NCI-H187 (cell line): ENCODE data around the gene C2CD2L.
A peak's percentile ranks its signal among the peaks of the same experiment; 100 is the strongest.
"Not testable (repeated sequence)": the region's sequence is repeated elsewhere in the genome, so short reads cannot be mapped to it uniquely, and the experiment has no call there.

ENCODE experiments used
- DNase-seq, 2 experiments: peaks; one replicate each; lab custom pipeline; 2025; lab: John Stamatoyannopoulos, UW

The C2CD2L gene

DNA sequence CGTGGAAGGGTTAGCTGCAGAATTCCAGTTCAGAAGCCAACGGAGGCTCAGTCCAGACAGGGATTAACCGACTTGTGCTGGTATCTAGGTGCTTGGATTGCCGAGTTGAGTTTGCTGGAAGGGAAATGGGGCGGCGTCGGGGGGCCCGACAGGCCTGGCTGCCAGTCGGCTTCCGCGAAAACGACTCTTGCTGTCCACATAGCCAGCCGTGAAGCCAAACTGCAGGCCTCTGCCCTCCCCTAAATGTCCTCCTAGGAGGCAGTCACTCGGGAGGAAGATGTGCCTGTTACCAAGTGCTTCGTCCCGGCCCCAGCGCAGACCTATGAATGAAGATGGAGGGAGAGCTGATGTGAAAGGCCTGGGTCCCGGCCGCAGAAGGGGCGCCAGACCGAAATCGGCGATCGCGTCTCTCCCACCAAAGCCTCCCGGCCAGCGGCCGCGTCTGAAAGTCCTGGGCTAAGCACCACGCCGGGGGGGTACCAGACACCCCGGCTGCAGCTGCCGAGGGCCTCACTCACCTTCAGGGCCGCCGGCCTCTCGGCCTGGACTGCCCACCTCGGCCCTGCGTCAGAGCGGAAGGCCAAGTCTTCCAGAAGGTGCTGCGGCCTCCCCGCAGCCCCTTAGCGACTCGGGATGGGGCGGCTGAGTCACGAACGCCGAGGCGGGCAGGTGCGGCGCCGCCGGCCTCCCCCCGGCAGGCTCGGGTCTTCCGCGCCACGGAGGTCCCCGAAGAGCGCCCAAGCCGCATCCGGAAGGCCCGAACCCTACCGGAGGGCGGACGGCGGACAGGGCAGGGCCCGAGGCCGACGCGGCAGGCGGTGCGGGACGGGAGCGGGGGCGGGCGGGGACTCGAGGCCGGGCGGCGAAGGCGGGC lies 13.0 kb upstream of the C2CD2L start:
- DNase-seq: no peak

DNA sequence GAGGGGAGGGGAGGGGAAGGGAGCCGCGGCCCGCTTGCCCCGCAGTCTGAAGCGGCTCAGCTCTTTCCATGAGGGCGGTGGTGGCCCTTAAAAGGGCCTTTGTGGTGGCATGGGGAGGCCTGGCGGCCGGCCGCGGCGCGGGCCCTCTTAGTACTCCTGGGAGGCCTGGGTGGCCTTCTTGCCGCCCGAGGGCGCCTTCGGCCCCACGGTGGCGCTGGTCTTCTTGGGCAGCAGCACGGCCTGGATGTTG lies 12.4 kb upstream of the C2CD2L start:
- peak in 1 of 2 experiments; percentile 28 for DNase-seq

DNA sequence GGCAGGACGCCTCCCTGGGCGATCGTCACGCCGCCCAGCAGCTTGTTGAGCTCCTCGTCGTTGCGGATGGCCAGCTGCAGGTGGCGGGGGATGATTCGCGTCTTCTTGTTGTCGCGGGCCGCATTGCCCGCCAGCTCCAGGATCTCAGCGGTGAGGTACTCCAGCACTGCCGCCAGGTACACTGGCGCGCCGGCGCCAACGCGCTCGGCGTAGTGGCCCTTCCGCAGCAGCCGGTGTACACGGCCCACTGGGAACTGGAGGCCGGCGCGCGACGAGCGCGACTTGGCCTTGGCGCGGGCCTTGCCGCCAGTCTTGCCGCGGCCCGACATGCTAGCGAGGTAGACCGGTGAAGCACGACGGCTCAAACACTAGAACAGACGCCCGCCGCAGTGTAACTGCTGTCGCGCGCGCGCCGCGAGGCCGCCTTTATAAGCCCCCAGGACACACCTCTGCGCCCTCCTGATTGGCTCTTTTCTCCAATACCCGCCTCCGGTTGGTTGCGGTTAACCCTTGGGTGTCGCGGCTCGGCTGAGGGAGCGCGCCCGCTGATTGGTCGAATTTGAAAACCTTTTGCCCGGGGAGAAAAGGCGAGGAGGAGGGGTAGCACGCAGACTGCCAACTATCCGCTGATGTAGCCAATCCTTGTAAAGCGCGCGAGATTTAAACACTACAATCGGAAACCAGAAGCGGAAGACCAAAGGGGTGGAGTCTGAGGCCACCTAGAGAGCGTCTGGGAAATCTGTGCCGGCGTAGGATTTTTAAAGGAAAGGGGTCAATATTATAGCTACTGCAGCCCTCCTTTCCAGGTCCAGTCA lies 11.9 kb upstream of the C2CD2L start:
- peak; percentile 93 to 98 for DNase-seq

GRCh38 chr11:119099711-119100110 lies 7.4 kb upstream of the C2CD2L start:
- no peak for DNase-seq

GRCh38 chr11:119100246-119100970 lies 6.7 kb upstream of the C2CD2L start:
- DNase-seq: no peak

- DNase-seq: no peak
These were observed 6.0 kb upstream of the C2CD2L start for GRCh38 chr11:119100994-119101758.

- DNase-seq: peak; percentile 81 to 90
These were observed 5.3 kb upstream of the C2CD2L start, which contains the start of gene DPAGT1 for GRCh38 chr11:119101759-119102423. Gene DPAGT1, minus strand, starts transcription at chr11:119101853. Its CDS starts 198 bp downstream, at chr11:119101655.

GRCh38 chr11:119103161-119103664 lies 3.9 kb upstream of the C2CD2L start:
- not testable (repeated sequence) for DNase-seq

GRCh38 chr11:119103793-119104192 lies 3.4 kb upstream of the C2CD2L start:
- DNase-seq: peak in 1 of 2 experiments; percentile 51

DNA sequence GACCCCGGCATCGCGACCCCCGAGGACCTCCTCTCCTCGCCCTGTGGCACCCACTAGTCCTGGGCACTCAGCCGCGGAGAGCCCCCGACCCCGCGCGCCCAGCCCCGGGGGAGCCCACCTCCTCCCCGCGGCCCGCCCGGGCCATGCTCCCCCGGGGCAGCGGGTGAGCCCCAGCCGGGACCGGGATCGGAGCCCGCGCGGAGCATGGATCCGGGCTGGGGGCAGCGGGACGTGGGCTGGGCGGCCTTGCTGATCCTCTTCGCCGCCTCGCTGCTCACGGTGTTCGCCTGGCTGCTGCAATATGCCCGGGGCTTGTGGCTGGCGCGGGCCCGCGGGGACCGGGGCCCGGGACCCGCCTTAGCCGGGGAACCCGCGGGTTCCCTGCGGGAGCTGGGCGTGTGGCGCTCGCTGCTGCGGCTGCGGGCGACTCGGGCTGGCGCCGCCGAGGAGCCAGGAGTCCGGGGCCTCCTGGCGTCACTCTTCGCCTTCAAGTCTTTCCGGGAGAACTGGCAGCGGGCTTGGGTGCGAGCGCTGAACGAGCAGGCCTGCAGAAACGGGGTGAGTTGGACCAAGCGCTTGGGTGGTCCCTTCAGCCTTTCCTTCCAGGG lies 498 bp downstream of the C2CD2L start:
- DNase-seq: no peak

DNA sequence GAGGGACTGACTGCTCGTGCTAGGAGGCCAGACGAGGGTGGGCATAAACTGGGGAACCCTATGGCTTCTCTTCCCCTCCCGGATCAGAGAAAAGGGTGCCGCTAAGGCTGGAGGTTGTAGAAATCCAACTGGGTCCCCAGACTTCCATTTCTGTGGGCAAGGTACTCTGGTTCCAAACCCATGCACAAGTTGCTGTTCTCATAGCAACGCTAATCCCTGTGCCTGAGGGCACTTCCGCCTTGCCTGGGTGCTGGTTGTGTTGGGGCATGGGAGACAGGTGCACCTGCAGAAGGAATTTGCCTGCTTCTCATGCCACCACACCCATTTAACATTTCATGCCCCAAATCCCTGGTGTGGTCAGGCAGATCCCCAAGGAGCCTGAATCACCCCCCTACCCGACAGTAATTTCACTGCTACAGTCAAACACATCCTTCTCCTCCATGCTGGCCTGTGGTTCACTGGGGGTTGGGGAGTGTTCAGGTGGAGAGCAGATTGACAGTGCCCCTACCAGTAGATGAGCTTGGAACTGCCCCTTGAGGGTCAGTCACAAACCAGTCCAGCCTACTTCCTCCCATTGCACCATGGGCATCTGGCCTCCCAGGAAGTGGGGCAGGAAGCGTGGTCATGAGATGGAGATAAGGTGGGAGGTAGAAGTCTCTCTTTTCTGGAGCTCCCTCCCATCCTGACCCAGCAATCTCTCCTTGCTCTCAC lies 1.2 kb downstream of the C2CD2L start:
- DNase-seq: no peak

GRCh38 chr11:119108857-119109221 lies 1.7 kb downstream of the C2CD2L start:
- no peak for DNase-seq

DNA sequence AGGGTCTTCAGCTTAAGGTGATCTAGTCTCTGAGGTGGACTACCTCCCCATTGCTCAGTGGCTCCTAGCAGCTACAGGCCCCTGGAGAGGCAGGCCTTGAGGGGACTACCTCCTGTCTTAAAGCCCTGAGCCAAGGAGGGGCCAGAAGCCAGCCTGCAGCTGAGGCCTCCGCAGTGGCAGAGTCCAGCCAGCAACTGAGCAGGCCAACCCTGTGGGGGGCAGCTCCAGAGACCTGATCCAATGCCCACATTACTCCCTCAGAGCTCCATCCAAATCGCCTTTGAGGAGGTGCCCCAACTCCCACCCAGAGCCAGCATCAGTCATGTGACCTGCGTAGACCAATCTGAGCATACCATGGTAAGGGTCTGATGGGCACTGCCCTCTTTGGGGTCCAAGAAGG lies 2.7 kb downstream of the C2CD2L start:
- no peak for DNase-seq

- no peak for DNase-seq
These were observed 3.3 kb downstream of the C2CD2L start for GRCh38 chr11:119110439-119110838.

DNA sequence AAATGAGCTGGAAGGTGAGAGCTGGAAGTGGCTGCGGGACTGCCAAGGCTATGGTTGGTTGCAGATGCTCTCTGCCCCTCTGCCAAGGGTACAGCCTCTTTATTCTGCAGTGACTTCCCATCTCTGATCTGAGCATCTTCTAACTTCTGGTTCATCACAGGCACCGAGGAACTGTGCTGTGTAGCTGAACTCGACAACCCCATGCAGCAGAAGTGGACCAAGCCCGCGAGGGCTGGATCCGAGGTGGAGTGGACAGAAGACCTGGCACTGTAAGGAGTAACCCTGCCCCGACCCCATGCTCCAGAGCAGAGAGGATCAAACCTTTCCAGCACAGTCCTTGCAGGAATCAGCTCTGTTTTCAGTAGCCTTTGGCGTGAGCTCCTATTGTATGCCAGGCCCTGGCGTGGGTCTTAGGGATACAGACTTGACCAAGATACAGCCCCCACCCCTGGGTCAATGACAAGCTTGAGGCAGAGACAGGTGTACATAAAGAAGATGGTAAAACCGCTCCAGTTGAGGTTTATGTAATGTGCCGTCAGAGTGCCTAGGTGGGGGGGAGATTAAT lies 4.3 kb downstream of the C2CD2L start:
- no peak for DNase-seq

DNA sequence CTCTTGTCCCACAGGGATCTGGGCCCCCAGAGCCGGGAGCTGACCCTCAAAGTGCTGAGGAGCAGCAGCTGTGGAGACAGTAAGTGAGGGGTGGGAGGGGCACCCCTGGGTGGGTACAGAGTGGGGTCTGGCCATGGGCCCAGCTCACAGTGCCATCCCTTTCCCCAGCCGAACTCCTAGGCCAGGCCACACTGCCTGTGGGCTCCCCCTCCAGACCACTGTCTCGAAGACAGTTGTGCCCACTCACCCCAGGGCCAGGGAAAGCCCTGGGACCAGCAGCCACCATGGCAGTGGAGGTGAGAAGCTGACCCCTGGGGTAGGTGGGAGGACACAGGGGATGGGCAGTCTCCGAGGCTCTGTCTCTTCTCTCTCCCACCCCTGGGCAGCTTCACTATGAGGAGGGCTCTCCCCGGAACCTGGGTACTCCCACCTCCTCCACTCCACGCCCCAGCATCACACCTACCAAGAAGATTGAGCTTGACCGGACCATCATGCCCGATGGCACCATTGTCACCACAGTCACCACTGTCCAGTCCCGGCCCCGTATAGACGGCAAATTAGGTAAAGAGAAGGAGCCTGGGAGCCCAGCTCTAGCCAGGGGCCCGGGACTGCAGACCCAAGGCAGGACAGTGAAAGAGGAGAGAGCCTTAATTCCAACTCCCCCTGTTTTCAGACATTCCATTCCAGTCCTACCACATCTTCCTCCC lies 5.3 kb downstream of the C2CD2L start:
- DNase-seq: no peak

GRCh38 chr11:119113716-119114115 lies 6.6 kb downstream of the C2CD2L start:
- no peak for DNase-seq

GRCh38 chr11:119114351-119114750 lies 7.2 kb downstream of the C2CD2L start:
- no peak for DNase-seq
